Head of caudate nucleus (tissue), 42 donors: ENCODE data around the gene AP5S1.

Source experiments
- DNase-seq, 42 donors: peaks; one replicate each; pipeline versions ENCODE4 v3.0.0 to v3.0.0-alpha.2; 2020 to 2021; ENCODE audit warnings: mixed read lengths in 7 of 42
- intact Hi-C: fragments of 100-400 bp; cut with DNase I; formaldehyde crosslinking; loops from one replicate; pipeline ENCODE4 v1.15.0; 2022

The AP5S1 gene

DNA sequence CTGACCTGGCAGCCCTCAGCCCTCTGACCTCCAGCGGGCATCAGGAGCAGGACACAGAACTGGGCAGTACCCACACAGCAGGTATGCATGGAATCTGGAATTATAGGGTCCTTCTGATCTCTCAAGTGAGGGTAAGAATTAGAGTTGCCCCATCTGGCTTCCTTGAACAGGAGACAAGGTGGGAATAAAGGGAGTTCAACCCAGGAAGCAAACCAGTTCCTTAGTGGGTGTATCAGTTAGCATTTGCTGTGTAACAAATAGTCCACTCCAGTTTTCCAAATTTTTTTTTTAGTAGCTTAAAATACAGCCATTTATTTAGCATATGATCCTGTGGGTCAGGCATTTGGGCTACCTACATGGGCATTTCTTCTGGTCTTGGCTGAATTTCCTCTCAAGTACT is 42.0 kb downstream of the AP5S1 start:
- intact Hi-C loops = no loop called here
- DNase-seq = no peak

DNA sequence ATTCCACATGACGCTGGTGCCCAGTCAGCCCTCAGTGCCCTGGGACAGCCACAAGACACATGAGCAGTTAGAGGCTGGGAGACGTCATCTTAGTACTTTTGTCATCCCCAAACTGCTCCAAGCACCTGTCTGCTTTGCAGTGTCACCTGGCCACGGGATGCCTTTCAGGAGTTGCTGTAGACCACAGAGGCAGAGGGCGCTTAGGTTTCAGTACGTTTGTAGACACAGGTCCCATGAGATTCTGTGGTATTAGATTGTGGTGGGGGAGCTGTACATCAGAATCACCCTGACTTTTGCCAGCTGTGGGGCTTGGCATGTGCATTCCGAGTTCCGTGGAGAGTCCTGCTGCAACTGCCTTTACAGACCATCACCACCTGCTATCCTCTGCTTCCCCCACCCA is 43.0 kb downstream of the AP5S1 start:
- no peak for DNase-seq
- intact Hi-C loops = no loop called here

DNA sequence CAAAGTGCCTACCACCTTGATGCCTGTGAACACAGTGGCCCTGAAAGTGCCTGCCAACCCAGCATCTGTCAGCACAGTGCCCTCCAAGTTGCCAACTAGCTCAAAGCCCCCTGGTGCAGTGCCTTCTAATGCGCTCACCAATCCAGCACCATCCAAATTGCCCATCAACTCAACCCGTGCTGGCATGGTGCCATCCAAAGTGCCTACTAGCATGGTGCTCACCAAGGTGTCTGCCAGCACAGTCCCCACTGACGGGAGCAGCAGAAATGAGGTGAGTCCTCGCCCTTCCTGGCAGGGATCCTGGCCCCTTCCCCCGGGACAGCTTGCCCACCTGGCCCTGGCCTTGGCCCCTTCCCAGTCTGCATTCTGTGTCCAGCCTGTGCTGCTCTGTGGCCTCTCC is 44.2 kb downstream of the AP5S1 start:
- no peak for DNase-seq
- intact Hi-C loops = no loop called here

DNA sequence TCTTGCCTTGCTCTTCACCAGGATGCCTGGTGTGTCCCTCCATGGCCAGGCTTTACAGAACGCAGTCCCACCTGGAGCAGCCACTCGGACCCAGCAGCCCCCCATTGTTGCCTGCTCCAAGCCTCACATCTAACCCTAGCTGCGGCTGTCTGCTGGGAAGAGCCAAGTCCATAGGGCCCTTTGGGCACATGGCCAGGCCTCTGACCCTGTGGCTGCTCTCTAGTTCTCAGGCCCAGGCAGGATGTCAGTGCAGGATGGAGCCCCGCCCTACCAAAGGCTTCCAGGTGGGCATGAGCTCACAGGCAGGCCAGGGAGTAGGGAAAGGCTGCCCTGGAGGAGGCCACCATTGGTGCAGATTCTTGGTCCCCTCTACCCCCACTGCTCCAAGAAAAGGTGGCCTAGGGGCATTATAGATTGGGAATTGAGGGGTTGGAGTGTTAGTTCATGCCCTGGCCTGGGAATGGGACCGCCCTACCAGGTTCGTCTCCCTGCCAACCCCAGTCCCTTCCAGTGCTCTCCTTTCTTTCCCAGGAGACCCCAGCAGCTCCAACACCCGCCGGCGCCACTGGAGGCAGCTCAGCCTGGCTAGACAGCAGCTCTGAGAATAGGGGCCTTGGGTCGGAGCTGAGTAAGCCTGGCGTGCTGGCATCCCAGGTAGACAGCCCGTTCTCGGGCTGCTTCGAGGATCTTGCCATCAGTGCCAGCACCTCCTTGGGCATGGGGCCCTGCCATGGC is 45.0 kb downstream of the AP5S1 start:
- intact Hi-C loops = no loop called here
- no peak for DNase-seq

DNA sequence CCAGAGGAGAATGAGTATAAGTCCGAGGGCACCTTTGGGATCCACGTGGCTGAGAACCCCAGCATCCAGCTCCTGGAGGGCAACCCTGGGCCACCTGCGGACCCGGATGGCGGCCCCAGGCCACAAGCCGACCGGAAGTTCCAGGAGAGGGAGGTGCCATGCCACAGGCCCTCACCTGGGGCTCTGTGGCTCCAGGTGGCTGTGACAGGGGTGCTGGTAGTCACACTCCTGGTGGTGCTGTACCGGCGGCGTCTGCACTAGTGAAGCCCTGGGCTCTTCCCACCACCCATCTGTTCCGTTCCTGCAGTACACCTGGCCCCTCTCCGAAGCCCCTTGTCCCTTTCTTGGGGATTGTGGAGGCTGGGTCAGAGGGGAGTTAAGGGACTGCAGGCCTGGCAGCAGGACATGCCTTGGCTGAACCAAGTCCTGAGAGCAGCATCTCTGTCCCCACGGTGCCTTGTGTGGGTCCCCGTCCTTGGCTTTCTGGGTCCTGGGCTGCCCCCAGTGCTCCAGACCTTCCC is 45.6 kb downstream of the AP5S1 start:
- no peak for DNase-seq
- intact Hi-C loops = no loop called here

DNA sequence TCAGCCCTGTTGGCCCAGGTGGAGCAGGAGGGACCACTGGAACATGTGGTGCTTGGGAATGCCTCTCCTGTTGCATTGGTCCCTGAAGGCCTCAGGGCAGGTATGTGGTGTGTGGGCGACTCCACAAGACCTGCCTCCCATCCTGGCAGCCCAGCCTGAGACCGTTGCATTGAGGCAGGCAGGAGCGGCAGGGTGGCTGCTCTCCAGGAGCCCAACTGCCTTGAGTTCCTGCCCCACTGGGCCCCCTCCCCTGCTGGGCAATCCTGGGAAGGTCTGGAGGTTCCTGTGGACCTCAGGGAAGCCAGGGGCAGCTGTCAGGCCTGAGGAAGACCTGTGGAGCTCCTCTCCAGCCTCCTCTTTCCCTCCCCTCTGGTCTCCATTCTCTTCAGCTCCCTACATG is 46.1 kb downstream of the AP5S1 start:
- intact Hi-C loops = no loop called here

DNA sequence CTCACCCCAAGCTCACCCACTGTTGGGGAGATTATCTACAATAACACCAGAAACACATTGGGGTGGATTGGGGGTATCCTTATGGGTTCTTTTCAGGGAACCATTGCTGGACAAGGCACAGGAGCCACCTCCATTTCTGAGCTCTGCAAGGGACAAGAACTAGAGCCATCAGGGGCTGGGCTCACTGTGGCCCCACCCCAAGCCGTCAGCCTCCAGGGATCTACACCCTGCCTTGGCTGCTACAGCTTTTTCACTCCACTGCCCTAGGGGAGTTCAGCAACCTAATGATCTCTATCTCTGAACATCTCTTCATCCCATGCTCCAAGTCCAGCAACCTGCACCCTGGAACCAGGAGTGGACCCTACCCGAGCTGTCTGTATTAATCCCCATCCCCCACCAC is 47.5 kb downstream of the AP5S1 start:
- intact Hi-C loops = no loop called here
- DNase-seq = no peak

More for the DNA sequence above, 46.1 kb downstream of the AP5S1 start:
- DNase-seq = no peak

DNA sequence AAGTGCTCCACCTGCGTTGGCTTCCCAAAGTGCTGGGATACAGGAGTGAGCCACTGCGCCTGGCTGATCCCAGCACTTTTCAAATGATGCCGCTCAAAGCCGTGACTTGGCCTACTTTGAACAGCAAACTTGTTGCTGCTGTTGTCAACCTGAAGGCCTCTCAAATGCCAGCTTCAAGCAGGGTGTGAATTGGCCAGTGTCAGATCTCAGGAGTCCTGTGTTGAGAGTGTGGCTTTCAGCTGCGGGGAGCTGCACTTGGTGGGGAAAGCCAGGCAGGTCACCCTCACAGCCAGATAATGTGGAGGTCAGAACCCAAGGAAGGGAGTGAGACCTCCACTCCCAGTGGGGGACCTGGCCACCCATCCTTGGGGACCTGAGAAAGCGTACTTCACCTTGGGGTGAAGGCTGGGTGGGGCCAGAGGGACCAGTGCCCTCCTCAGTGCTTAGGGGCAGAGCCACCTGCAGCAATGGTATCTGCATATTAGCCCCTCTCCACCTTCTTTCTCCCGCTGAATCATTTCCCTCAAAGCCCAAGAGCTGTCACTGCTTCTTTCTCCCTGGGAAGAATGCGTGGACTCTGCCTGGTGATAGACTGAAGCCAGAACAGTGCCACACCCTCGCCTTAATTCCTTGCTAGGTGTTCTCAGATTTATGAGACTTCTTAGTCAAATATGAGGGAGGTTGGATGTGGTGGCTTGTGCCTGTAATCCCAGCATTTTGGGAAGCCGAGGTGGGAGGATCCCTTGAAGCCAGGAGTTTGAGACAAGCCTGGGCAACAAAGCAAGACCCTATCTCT is 49.7 kb downstream of the AP5S1 start:
- intact Hi-C loops = no loop called here
- DNase-seq = peak in 15 of 42 donors; percentile 5 to 64 (median 29)

DNA sequence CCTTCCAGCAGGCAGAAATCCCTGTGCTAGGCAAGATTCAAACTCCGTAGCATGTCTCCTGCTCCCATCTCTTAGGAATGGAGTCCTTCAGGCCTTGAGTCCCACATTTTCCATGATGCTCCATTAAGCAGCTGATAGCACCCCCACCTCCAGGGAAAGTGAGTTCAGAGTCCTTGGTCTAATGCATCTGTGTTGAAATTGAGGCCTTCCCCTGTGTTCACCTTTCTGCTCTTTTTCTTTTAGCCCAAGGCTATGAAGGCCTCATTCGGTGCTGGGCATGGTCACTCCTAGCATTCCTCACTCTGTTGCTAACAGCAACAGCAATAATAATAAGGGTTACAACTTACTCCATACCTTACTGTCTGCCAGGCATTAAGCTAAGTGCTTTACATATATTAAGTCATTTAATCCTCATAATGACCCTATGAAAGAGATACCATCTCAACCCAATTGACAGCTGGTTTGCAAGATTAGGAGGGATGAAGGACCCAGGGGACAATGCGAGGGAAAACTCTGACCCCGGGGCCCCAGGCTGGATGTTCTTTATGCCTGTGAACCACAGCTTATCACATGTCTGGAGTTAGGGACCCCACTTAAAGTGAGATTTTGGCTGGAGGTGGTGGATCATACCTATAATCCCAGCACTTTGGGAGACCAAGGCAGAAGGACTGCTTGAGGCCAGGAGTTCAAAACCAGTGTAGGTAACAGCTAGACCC is 51.4 kb downstream of the AP5S1 start:
- no peak for DNase-seq
- intact Hi-C loops = no loop called here

DNA sequence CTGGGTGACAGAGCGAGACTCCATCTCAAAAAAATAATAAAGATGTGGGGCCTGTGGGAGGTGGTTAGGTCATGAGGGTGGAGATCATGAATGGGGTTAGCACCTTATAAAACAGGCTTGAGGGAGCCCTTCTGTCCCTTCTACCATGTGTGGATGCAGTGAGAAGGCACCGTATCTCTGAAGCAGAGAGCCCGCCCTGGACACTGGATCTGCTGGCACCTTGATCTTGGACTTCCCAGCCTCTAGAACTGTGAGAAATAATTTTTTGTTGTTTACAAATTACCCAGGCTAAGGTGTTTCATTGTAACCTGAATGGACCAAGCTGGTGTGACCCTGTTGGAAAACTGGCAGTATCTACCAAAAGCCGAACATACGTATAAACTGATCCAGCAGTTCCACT is 53.2 kb downstream of the AP5S1 start:
- DNase-seq = no peak
- intact Hi-C loops = no loop called here

DNA sequence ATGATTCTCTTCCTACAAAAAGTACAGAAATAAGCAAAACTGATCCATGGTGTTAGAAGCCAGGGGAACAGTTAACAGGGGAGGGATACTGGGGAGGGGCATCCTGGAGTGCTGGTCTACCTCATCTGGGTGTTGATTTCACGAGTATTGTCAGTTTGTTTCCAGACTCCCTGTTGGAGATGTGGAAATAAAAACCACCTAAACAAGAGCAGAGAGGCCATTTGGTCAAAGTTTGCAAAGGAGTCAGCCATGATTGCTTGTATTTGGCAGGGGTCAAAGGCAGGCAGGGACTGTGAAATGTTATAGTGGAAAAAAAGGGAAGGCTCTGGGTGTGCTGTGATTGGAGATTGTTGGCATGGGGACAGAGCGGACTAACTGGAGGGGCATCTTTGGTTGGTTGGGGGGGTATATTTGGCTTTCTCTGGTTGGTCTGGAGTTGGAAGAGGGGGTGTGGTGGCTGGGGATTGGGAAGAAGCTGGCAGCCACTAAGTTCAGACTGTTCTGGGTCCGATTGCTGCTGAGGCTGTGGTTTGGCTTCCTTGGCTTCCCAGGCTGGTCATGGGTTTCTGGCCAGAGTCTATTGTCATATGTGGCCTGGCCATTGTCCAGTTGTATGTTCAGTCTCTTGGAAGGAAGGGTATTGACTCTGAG is 54.0 kb downstream of the AP5S1 start:
- peak in 1 of 42 donors; percentile 47 for DNase-seq
- intact Hi-C loops = no loop called here

DNA sequence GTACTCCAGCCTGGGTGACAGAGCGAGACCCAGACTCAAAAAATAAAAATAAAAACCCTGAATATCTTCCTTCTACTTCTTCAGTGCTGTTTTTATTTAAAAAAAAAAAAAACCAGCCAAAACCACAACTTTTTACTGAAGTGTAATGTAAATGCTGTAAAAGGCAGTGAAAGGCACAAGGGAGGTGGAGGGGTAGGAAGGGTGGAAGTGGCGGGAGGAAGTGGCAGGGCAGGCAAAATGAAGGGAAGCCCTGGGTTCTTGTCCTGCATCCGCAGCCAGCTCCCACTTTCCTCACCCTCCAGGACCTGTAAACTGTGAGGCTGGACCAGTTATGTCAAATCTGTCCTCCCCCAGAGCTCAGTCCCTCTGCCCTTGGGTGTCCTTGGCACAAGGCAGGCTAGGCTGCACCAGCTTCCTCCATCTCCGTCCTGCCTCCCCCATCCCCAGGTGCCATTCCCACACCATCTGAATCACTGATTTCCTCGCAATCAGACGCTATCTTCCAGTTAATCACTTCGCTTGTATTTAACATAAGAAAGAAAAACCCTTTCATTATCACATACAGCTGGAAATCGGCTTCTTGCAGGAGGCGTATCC is 55.1 kb downstream of the AP5S1 start:
- peak in 1 of 42 donors; percentile 20 for DNase-seq
- intact Hi-C loops = no loop called here

DNA sequence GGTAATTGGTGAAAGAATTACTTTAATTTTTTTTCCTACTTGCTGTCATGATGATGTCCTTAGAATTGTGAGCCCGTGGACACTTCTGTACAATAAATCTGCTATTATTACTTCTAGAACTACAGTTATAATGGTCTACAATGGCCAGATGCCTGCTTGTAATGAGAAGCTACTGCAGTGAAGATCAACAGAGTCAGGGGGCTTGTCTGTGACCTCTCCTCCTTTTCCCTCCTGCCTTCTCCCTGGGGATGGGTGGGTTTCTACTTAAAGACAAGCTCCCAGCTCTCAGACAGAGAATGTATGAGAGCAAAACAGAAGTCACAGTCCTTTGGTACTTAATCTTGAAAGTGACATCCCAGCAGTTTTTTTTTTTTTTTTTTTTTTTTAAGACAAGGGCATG is 55.7 kb downstream of the AP5S1 start:
- no peak for DNase-seq
- intact Hi-C loops = no loop called here

DNA sequence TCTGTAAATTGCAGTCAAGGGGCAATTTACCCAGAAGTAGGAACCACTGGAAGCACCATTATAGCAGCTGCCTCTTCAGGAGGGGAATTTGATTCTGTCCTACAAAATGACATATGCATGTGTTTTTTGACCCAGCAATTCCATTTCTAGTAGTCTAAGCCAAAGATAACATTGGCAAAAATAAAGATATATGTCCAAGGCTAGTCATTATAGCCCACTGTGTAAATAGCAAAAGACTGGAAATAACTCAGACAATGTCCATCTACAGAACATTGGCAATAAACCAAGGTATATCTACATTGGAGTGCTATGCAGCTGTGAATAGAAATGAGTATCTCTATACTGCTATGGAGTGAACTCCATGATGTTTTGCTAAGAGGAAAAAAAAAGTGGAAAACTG is 56.3 kb downstream of the AP5S1 start:
- intact Hi-C loops = no loop called here
- no peak for DNase-seq
